Thoracic aorta (tissue), 2 donors: ENCODE results near the gene SAMD4A. TPM values are rescaled to one million over a fixed set of nuclear protein-coding genes. Genes with fewer than 3 reads are reported as not detected.

Experiments used
- ATAC-seq: fragments of 150-250 bp; one replicate; pipeline ENCODE4 v1.8.0; 2017; ENCODE audit warnings: low read depth; ENCODE audit not compliant: insufficient number of reproducible peaks, low FRiP score
- DNase-seq: peaks from one replicate; pipeline ENCODE4 v3.0.0-alpha.2; 2020; ENCODE audit warnings: low spot score
- H3K27ac ChIP-seq, 2 donors: fragments of 200-600 bp; sonication (generic); 1 replicate in 1 of 2; 2 replicates in 1 of 2; pipeline ENCODE4 v1.5.1; 2016; ENCODE audit warnings: mild to moderate bottlenecking in 2 of 2, moderate library complexity in 2 of 2
- H3K27me3 ChIP-seq: fragments of 200-600 bp; sonication (generic); replicated peaks from 2 replicates; pipeline ENCODE4 v1.6.0; 2016; ENCODE audit warnings: mild to moderate bottlenecking; ENCODE audit not compliant: insufficient read depth
- H3K36me3 ChIP-seq: fragments of 200-600 bp; sonication (generic); one replicate; pipeline ENCODE4 v1.5.1; 2016
- H3K4me1 ChIP-seq, 2 donors: fragments of 200-600 bp; sonication (generic); 1 replicate in 1 of 2; 2 replicates in 1 of 2; pipeline versions ENCODE4 v1.5.1 to v1.6.0; 2016; ENCODE audit warnings: low read depth in 2 of 2, mild to moderate bottlenecking in 1 of 2; ENCODE audit not compliant: control insufficient read depth in 1 of 2
- H3K4me3 ChIP-seq: fragments of 200-600 bp; sonication (generic); 2 replicates; pipeline ENCODE4 v1.5.1; 2016; ENCODE audit warnings: mild to moderate bottlenecking
- H3K9me3 ChIP-seq: fragments of 200-600 bp; sonication (generic); 2 replicates; pipeline ENCODE4 v1.5.1; 2016
- total RNA-seq, 2 donors: library from RNA; depleted of rRNA; stranded (reverse); fragments of >200 nt; gene quantifications; one replicate each; pipeline versions ENCODE4 v1.1.0 to v1.2.3, GENCODE V29; 2016
- TF ChIP-seq, protein P1 (sequence below): fragments of 200-600 bp; sonication (generic); IDR thresholded peaks from one replicate; pipeline ENCODE4 v1.5.1; 2019; ENCODE audit warnings: antibody characterized with exemption

The SAMD4A gene
- total RNA-seq, 2 donors from 2014 or later: 142 to 172 TPM

- TF ChIP-seq, protein P1, sequence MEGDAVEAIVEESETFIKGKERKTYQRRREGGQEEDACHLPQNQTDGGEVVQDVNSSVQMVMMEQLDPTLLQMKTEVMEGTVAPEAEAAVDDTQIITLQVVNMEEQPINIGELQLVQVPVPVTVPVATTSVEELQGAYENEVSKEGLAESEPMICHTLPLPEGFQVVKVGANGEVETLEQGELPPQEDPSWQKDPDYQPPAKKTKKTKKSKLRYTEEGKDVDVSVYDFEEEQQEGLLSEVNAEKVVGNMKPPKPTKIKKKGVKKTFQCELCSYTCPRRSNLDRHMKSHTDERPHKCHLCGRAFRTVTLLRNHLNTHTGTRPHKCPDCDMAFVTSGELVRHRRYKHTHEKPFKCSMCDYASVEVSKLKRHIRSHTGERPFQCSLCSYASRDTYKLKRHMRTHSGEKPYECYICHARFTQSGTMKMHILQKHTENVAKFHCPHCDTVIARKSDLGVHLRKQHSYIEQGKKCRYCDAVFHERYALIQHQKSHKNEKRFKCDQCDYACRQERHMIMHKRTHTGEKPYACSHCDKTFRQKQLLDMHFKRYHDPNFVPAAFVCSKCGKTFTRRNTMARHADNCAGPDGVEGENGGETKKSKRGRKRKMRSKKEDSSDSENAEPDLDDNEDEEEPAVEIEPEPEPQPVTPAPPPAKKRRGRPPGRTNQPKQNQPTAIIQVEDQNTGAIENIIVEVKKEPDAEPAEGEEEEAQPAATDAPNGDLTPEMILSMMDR: no peak
- Histone ChIP-seq H3K4me3 (no peak overlapping the region), H3K27me3 (no peaks in the 10 kb centered on the region), H3K4me1 (peaks cover 27 to 72% of the 10 kb centered on the region in 2 donors), H3K36me3 (peaks cover 3% of the 10 kb centered on the region), H3K27ac (peak overlapping the region; percentile 59 to 76), H3K9me3 (no peaks in the 10 kb centered on the region)
- DNase-seq: no peak
- no peak for ATAC-seq
Observed at GRCh38 chr14:54734966-54735365, 168.0 kb downstream of the SAMD4A start.

GRCh38 chr14:54735424-54735823 lies 168.5 kb downstream of the SAMD4A start:
- H3K27me3 ChIP-seq: no peaks in the 10 kb centered on the region
- H3K4me3 ChIP-seq: no peak overlapping the region
- DNase-seq: no peak
- ATAC-seq: no peak
- H3K4me1 ChIP-seq: peaks cover 23 to 67% of the 10 kb centered on the region in 2 donors
- peak overlapping the region; percentile 59 to 76 for H3K27ac ChIP-seq
- TF ChIP-seq, protein P1: no peak
- no peaks in the 10 kb centered on the region for H3K9me3 ChIP-seq
- peaks cover 3% of the 10 kb centered on the region for H3K36me3 ChIP-seq

- DNase-seq: no peak
- Histone ChIP-seq H3K27ac (peak overlapping the region; percentile 59 to 76), H3K27me3 (no peaks in the 10 kb centered on the region), H3K4me1 (peaks cover 10 to 52% of the 10 kb centered on the region in 2 donors), H3K4me3 (no peak overlapping the region), H3K36me3 (peaks cover 3% of the 10 kb centered on the region), H3K9me3 (no peaks in the 10 kb centered on the region)
- TF ChIP-seq, protein P1: no peak
- no peak for ATAC-seq
Observed at GRCh38 chr14:54737132-54737711, 170.3 kb downstream of the SAMD4A start.

DNA sequence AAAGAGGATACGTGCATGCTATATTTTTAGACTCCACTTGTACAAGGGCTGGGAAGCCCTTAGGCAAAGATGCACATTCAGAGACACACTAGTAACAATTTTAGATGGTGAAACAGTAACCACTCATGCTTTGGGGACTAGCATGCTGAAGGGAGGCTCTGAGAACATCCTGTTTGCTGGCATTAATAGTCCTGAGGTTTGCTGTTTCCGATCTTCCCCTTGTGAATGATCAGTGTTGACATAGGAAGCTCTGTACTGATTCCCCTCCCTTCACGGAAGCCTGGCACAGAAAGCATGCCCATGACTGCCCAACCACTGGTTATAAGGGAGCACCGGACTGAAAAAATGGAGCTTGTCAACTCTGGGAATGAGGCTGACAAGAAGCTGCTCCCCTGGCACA lies 171.1 kb downstream of the SAMD4A start:
- Histone ChIP-seq H3K9me3 (no peaks in the 10 kb centered on the region), H3K4me1 (peaks cover 10 to 56% of the 10 kb centered on the region in 2 donors), H3K27me3 (no peaks in the 10 kb centered on the region), H3K27ac (peak overlapping the region; percentile 59 to 76), H3K4me3 (no peak overlapping the region), H3K36me3 (peaks cover 3% of the 10 kb centered on the region)
- no peak for ATAC-seq
- DNase-seq: no peak
- TF ChIP-seq, protein P1: no peak

DNA sequence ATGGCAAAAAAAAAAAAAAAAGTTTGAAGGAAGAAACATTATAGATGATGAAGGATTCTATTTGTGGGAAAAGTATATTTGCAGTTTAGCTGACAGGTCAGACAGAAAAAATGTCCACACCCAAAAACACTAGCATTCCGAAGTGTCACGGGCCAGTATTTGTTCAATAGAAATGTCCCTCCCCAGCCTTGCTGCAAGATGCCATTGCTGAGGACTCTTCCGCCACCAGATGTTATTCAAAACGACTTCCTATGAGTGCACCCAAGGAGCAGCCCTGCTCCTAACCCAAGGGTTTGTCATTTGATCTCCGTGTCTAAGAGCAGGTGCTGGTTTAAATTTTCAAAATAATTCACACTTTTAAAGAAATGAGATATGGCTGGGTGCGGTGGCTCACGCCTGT lies 172.6 kb downstream of the SAMD4A start:
- Histone ChIP-seq H3K36me3 (peaks cover 3% of the 10 kb centered on the region), H3K4me3 (no peak overlapping the region), H3K27ac (no peak overlapping the region), H3K9me3 (no peaks in the 10 kb centered on the region), H3K27me3 (no peaks in the 10 kb centered on the region), H3K4me1 (peaks cover 10 to 48% of the 10 kb centered on the region in 2 donors)
- no peak for DNase-seq
- no peak for ATAC-seq
- TF ChIP-seq, protein P1: no peak
